IgD-negative memory B cell (primary cell): Measurements from ENCODE around the gene MAPRE2. TPM values are rescaled to one million over a fixed set of nuclear protein-coding genes. Genes with fewer than 3 reads are reported as not detected.
"Not testable (repeated sequence)": the region's sequence is repeated elsewhere in the genome, so short reads cannot be mapped to it uniquely, and the experiment has no call there.

Source experiments
- H3K27ac Mint-ChIP-seq, 3 donors: one replicate each; pipeline ENCODE4 v1.8.0; 2020 to 2022; ENCODE audit warnings: mild to moderate bottlenecking in 3 of 3, mixed read lengths in 3 of 3, moderate library complexity in 1 of 3
- H3K27me3 Mint-ChIP-seq: one replicate; pipeline ENCODE4 v1.8.0; 2021; ENCODE audit warnings: mixed read lengths
- H3K36me3 Mint-ChIP-seq: one replicate; pipeline ENCODE4 v1.8.0; 2020; ENCODE audit warnings: mild to moderate bottlenecking, mixed read lengths
- H3K4me1 Mint-ChIP-seq, 3 donors: one replicate each; pipeline ENCODE4 v1.8.0; 2020 to 2022; ENCODE audit warnings: mixed read lengths in 3 of 3, mild to moderate bottlenecking in 1 of 3
- H3K4me3 Mint-ChIP-seq, 4 donors: one replicate each; pipeline ENCODE4 v1.8.0; 2020 to 2022; ENCODE audit warnings: mild to moderate bottlenecking in 4 of 4, mixed read lengths in 4 of 4, moderate library complexity in 3 of 4
- H3K9me3 Mint-ChIP-seq, 3 donors: one replicate each; pipeline ENCODE4 v1.8.0; 2020 to 2021; ENCODE audit warnings: mixed read lengths in 3 of 3, mild to moderate bottlenecking in 1 of 3
- polyA plus RNA-seq: library from polyadenylated mRNA; unstranded; fragments of 300-500 nt; fragmentation: Illumina TruSeq; gene quantifications from one replicate; pipeline ENCODE4 v1.2.3, GENCODE V29; 2021

Gene MAPRE2
- polyA plus RNA-seq, 1 donor from 2014 or later: 63.3 TPM

GRCh38 chr18:35167332-35167731, 126.1 kb downstream of the MAPRE2 start:
- H3K27ac Mint-ChIP-seq: no peak overlapping the region
- no peak overlapping the region for H3K4me3 Mint-ChIP-seq

GRCh38 chr18:35167857-35168256, 126.6 kb downstream of the MAPRE2 start:
- no peaks in the 10 kb centered on the region for H3K27me3 Mint-ChIP-seq

More at GRCh38 chr18:35167332-35167731, 126.1 kb downstream of the MAPRE2 start:
- Mint-ChIP-seq H3K27me3 (no peaks in the 10 kb centered on the region), H3K36me3 (peaks cover 3% of the 10 kb centered on the region), H3K9me3 (no peaks in the 10 kb centered on the region), H3K4me1 (peaks cover 0 to 7% (median 2%) of the 10 kb centered on the region in 3 donors)

DNA sequence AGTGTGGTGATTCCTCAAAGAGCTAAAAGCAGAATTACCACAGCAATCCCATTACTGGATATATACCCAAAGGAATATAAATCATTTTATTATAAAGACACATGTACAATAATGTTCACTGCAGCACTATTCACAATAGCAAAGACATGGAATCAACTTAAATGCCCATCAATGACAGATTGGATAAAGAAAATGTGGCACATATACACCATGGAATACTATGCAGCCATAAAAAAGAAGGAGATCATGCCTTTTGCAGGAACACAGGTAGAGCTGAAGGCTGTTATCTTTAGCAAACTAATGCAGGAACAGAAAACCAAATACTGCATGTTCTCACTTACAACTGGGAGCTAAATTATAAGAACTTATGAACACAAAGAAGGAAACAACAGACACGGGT, 129.1 kb downstream of the MAPRE2 start:
- peaks cover 9 to 24% (median 12%) of the 10 kb centered on the region in 3 donors for H3K4me1 Mint-ChIP-seq
- H3K36me3 Mint-ChIP-seq, H3K4me3 Mint-ChIP-seq, H3K27ac Mint-ChIP-seq, H3K27me3 Mint-ChIP-seq, H3K9me3 Mint-ChIP-seq: not testable (repeated sequence)

More at GRCh38 chr18:35167857-35168256, 126.6 kb downstream of the MAPRE2 start:
- H3K9me3 Mint-ChIP-seq: no peaks in the 10 kb centered on the region
- no peak overlapping the region for H3K27ac Mint-ChIP-seq
- H3K4me1 Mint-ChIP-seq: peaks cover 2 to 11% (median 2%) of the 10 kb centered on the region in 3 donors
- H3K4me3 Mint-ChIP-seq: no peak overlapping the region
- H3K36me3 Mint-ChIP-seq: peaks cover 3% of the 10 kb centered on the region

DNA sequence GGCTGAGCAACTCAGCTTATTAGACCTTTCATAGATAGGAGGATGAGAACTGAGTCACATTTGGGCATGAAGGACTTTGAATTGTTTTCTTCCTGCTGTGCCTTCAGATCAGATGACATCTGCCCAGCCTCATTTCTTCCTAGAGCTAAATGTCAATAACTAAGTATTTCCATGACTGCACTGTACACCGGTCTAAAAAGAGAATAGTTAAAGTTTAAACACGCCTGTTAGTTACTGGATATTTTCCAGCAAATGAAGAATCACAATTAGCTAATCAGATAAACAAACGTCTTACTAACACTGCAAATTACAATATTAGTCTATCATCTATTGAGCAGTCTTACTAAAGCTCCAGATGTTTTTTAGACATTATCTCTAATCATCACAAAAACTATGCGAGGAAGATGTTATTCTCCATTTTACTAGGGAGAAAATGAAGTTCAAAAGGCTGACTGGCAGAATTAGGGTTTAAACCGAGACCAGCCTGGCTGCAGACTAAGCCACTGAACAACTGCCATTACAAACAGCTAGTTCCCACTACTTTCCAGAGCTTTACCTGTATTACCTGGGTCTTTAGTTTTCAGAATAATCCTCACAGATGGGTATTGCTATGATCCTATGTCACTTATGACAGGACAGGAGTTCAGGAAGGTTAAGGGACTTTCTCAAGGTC, 130.2 kb downstream of the MAPRE2 start:
- peaks cover 0 to 5% (median 0%) of the 10 kb centered on the region in 3 donors for H3K9me3 Mint-ChIP-seq

DNA sequence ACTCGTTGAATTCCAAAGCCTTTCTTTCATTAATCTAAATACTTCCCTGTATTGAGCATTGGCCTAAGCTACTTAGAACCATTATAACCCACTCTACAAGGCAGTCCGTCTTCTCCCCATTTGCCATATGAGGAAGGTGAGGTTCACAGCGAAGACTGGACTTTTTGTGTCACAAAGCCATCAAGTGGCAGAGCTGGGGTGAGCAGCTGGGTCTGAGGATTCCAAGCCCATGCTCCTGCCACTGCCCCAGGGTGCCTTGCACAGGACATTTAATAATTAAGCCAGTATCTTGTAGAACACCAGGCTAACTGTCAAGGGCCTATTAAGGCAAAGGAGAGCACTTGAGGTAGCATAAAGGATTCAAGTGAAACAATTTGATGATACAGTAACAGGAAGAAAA, 130.8 kb downstream of the MAPRE2 start:
- Mint-ChIP-seq H3K4me3 (no peak overlapping the region), H3K4me1 (peaks cover 13 to 24% (median 15%) of the 10 kb centered on the region in 3 donors), H3K27me3 (no peaks in the 10 kb centered on the region), H3K9me3 (peaks cover 0 to 5% (median 0%) of the 10 kb centered on the region in 3 donors), H3K27ac (no peak overlapping the region), H3K36me3 (peaks cover 4% of the 10 kb centered on the region)

More for the DNA sequence above, 130.2 kb downstream of the MAPRE2 start:
- H3K4me1 Mint-ChIP-seq: peaks cover 13 to 24% (median 15%) of the 10 kb centered on the region in 3 donors
- no peak overlapping the region for H3K4me3 Mint-ChIP-seq
- H3K27ac Mint-ChIP-seq: no peak overlapping the region
- peaks cover 4% of the 10 kb centered on the region for H3K36me3 Mint-ChIP-seq
- H3K27me3 Mint-ChIP-seq: no peaks in the 10 kb centered on the region

DNA sequence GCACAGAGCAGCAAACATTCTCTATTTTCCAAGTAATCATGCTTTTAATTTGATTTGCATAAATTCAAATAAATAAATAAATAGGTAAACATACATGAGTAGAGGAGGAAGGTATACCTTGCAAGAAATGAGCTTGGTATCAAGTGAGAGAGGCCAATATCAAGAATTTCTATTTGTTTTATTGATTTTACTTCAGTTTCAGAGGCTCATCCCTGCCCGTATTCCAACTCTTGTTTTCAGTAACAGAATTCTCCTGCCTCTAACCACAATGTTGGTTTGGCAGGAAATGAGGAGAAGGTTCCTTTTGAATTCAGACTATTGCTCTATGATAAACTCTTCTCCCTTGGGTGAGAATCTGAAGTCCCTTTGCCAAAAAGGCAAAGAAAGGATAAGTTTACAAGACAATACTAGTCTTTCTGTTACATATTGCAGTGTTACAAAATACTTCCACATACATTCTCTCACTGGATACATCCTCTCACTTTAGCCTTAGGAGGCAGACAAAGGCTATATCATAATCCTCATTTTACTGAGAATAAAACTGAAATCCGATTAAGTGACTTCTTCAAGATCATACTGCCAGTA, 131.3 kb downstream of the MAPRE2 start:
- H3K4me3 Mint-ChIP-seq: no peak overlapping the region
- H3K4me1 Mint-ChIP-seq: peaks cover 13 to 24% (median 15%) of the 10 kb centered on the region in 3 donors
- peaks cover 0 to 5% (median 0%) of the 10 kb centered on the region in 3 donors for H3K9me3 Mint-ChIP-seq
- no peak overlapping the region for H3K27ac Mint-ChIP-seq
- H3K36me3 Mint-ChIP-seq: peaks cover 4% of the 10 kb centered on the region
- H3K27me3 Mint-ChIP-seq: no peaks in the 10 kb centered on the region

DNA sequence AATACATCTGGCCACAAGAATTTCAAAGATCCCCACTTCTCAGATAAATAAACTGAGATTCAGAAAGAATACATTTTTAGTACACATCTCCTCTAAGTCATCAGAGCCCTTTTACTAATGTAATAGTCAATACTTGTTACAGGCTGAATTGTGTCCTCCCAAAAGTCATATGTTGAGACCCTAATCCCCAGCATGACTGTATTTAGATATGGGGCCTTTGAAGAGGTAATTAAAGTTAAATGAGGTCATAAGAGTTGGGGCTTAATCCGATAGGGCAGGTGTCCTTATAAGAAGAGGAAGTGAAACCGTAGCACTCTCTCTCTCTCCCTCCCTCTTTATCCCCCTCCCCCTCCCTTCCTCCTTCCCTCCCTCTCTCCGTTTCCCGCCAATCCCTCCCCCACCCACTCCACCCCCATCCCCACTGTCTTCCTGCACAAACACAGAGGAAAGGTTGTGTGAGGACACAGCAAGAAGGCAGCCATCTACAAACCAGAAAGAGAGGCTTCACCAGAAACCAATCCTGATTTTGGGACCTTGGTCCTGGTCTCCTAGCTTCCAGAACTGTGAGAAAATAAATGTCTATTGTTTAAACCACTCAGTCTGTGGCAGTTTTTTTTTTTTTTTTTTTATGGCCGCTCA, 133.0 kb downstream of the MAPRE2 start:
- Mint-ChIP-seq H3K27ac (peak overlapping the region; percentile 12 to 46 (median 31)), H3K4me1 (peaks cover 13 to 23% (median 15%) of the 10 kb centered on the region in 3 donors), H3K36me3 (peaks cover 4% of the 10 kb centered on the region), H3K4me3 (peak overlapping the region in 2 of 4 donors; percentile 24 to 85), H3K27me3 (no peaks in the 10 kb centered on the region), H3K9me3 (peaks cover 0 to 5% (median 0%) of the 10 kb centered on the region in 3 donors)

- Mint-ChIP-seq H3K9me3 (peaks cover 0 to 5% (median 0%) of the 10 kb centered on the region in 3 donors), H3K36me3 (peaks cover 2% of the 10 kb centered on the region), H3K27me3 (no peaks in the 10 kb centered on the region), H3K4me3 (no peak overlapping the region), H3K27ac (peak overlapping the region in 1 of 3 donors; percentile 7), H3K4me1 (peaks cover 13 to 18% (median 15%) of the 10 kb centered on the region in 3 donors)
Observed at GRCh38 chr18:35174745-35175144, 133.5 kb downstream of the MAPRE2 start.

- Mint-ChIP-seq H3K4me1 (peaks cover 16 to 21% (median 17%) of the 10 kb centered on the region in 3 donors), H3K9me3 (peaks cover 0 to 5% (median 0%) of the 10 kb centered on the region in 3 donors), H3K36me3 (peaks cover 3% of the 10 kb centered on the region), H3K27ac (no peak overlapping the region), H3K27me3 (no peaks in the 10 kb centered on the region), H3K4me3 (no peak overlapping the region)
Observed at GRCh38 chr18:35176925-35177324, 135.7 kb downstream of the MAPRE2 start.

DNA sequence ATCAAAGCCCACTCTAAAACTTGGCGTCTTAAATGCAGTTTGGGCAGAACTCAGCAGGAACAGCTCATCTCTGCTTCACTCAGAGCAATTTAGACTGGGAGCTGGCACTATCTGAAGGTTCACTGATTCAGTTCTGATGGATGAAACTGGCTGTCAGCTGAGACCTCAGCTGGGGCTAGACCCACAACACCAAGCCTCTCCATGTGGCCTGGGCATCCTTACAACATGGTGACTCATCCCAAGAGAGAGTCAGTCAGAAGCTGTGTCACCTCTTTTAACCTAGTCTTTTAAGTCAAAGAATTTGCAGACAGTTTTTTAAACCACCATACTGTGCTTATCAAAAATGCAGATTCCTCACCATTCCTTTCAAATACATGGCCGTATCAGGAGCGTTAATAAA, 137.0 kb downstream of the MAPRE2 start:
- Mint-ChIP-seq H3K9me3 (peaks cover 0 to 5% (median 0%) of the 10 kb centered on the region in 3 donors), H3K36me3 (peaks cover 3% of the 10 kb centered on the region), H3K27ac (no peak overlapping the region), H3K4me1 (peaks cover 12 to 18% (median 17%) of the 10 kb centered on the region in 3 donors), H3K4me3 (no peak overlapping the region), H3K27me3 (no peaks in the 10 kb centered on the region)

DNA sequence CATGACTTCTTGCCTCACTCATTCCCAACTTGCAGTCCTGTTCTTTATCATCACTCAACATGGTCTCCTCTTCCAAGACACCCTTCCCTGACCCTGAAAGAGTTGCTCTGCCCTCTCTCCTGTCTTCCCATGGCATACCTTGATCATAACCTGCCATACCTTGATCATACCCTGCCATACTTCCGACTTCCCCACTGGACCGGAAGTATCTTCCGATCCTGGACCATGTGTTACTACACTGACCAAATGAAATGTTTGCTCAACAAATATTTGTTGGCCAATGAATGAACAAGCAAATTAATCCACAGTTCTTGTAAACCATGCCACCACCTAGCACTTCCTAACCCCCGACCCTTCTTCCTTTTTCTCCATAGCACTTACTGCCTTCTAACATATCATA, 138.7 kb downstream of the MAPRE2 start:
- H3K27me3 Mint-ChIP-seq: no peaks in the 10 kb centered on the region
- no peak overlapping the region for H3K27ac Mint-ChIP-seq
- peaks cover 2 to 11% (median 9%) of the 10 kb centered on the region in 3 donors for H3K4me1 Mint-ChIP-seq
- no peak overlapping the region for H3K4me3 Mint-ChIP-seq
- peaks cover 0 to 5% (median 0%) of the 10 kb centered on the region in 3 donors for H3K9me3 Mint-ChIP-seq
- H3K36me3 Mint-ChIP-seq: peaks cover 3% of the 10 kb centered on the region

GRCh38 chr18:35180455-35180854, 139.2 kb downstream of the MAPRE2 start:
- Mint-ChIP-seq H3K27me3 (no peaks in the 10 kb centered on the region), H3K27ac (no peak overlapping the region), H3K4me3 (no peak overlapping the region), H3K36me3 (peaks cover 3% of the 10 kb centered on the region), H3K9me3 (peaks cover 0 to 5% (median 0%) of the 10 kb centered on the region in 3 donors), H3K4me1 (peaks cover 0 to 11% (median 8%) of the 10 kb centered on the region in 3 donors)

DNA sequence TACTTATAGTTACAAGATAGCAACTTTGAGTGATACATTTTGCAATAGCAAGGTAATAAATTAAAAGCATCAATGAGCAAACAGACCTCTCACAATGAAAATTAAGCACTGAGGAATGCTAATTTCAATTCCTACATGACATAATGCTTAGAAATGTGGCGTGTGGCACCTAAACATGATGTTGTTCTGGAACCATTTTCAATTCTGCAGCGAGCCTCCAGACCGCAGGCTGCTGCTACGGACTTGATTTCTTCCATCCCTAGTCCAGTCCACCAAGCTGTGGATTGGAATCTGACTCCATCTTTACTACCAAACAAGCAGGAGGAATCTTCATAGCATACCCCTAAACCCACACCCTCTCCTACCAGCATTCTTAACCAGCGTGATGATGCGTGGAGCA, 140.9 kb downstream of the MAPRE2 start:
- peaks cover 2% of the 10 kb centered on the region for H3K36me3 Mint-ChIP-seq
- H3K9me3 Mint-ChIP-seq: no peaks in the 10 kb centered on the region
- no peak overlapping the region for H3K4me3 Mint-ChIP-seq
- no peaks in the 10 kb centered on the region for H3K27me3 Mint-ChIP-seq
- H3K4me1 Mint-ChIP-seq: peaks cover 0 to 8% (median 6%) of the 10 kb centered on the region in 3 donors
- no peak overlapping the region for H3K27ac Mint-ChIP-seq

DNA sequence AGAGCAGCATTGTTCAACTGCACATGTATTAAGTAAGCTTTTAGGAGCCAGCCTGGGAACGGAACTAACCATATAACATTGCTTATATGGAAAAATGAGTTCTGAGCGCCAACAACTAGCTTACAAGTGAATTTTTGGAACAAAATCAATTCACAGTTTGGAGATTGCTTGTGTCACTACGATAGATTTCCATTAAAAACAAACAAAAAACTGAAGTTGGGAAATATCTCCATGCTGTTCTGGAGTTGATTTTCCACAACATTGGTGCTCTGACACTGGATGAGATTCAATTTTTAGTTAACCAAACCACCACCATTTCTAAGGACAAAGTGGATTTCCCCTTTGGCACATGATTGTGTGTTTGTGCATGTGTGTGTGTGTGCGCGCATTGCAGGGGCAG, 142.7 kb downstream of the MAPRE2 start:
- H3K36me3 Mint-ChIP-seq: peaks cover 2% of the 10 kb centered on the region
- H3K4me1 Mint-ChIP-seq: peaks cover 0 to 8% (median 6%) of the 10 kb centered on the region in 3 donors
- no peaks in the 10 kb centered on the region for H3K27me3 Mint-ChIP-seq
- H3K27ac Mint-ChIP-seq: no peak overlapping the region
- no peak overlapping the region for H3K4me3 Mint-ChIP-seq
- H3K9me3 Mint-ChIP-seq: no peaks in the 10 kb centered on the region

DNA sequence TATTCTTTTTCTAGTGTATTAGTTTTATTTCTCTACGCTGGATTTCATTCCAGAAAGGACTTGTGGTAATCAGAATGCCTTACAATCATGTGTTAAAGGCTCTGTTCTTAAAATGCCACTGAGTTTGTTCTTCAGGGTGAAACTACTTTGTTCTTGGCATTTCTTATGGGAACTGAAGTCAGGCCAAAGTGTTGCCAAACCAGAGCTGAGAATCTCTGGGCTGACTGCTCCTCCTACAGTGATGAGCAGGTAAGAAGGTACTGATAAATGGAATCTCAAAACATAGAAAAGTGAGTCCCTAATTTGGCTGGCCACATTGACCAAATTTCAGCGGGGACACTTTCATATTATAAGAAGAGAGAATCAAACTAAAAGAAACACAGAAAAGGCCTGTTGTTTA, 144.6 kb downstream of the MAPRE2 start:
- Mint-ChIP-seq H3K36me3 (peaks cover 2% of the 10 kb centered on the region), H3K27me3 (no peaks in the 10 kb centered on the region), H3K27ac (no peak overlapping the region), H3K4me3 (no peak overlapping the region), H3K4me1 (peaks cover 0 to 10% (median 5%) of the 10 kb centered on the region in 3 donors), H3K9me3 (no peaks in the 10 kb centered on the region)
